ENCODE results near the gene CKS2.
"Not testable (repeated sequence)": the region's sequence is repeated elsewhere in the genome, so short reads cannot be mapped to it uniquely, and the experiment has no call there.

Gene CKS2

GRCh38 chr9:89309608-89310474 lies 1.2 kb upstream of the CKS2 start:
- DNase-seq = peak in 1 of 51 donors; percentile 57

- no peak for DNase-seq
Observed at GRCh38 chr9:89311346-89312221, 589 bp downstream of the CKS2 start.

GRCh38 chr9:89312222-89312571 lies 1.2 kb downstream of the CKS2 start:
- no peak for DNase-seq

- DNase-seq = no peak
Observed at GRCh38 chr9:89313842-89314241, 2.8 kb downstream of the CKS2 start.

- DNase-seq = no peak
Observed at GRCh38 chr9:89314955-89315354, 4.0 kb downstream of the CKS2 start.

- no peak for DNase-seq
Observed at GRCh38 chr9:89315482-89315881, 4.5 kb downstream of the CKS2 start.

- DNase-seq = no peak
Observed at GRCh38 chr9:89317282-89317681, 6.3 kb downstream of the CKS2 start.

- peak; percentile 74 to 99 (median 94) for DNase-seq
Observed at GRCh38 chr9:89318123-89319014, 7.4 kb downstream of the CKS2 start, which contains the start of gene SECISBP2. Gene SECISBP2, plus strand, starts transcription at chr9:89318500. Its CDS starts 77 bp downstream, at chr9:89318577.

- peak in 1 of 51 donors; percentile 3 for DNase-seq
Observed at GRCh38 chr9:89319015-89319905, 8.3 kb downstream of the CKS2 start.

GRCh38 chr9:89323390-89323789 lies 12.4 kb downstream of the CKS2 start:
- DNase-seq = no peak

GRCh38 chr9:89325733-89326132 lies 14.7 kb downstream of the CKS2 start:
- DNase-seq = no peak

- no peak for DNase-seq
Observed at GRCh38 chr9:89328064-89328463, 17.1 kb downstream of the CKS2 start.

- DNase-seq = no peak
Observed at GRCh38 chr9:89329917-89330316, 18.9 kb downstream of the CKS2 start.

GRCh38 chr9:89330513-89330912 lies 19.5 kb downstream of the CKS2 start:
- no peak for DNase-seq

- no peak for DNase-seq
Observed at GRCh38 chr9:89339807-89340206, 28.8 kb downstream of the CKS2 start.

GRCh38 chr9:89340332-89340731 lies 29.3 kb downstream of the CKS2 start:
- DNase-seq = no peak

GRCh38 chr9:89342213-89342612 lies 31.2 kb downstream of the CKS2 start:
- DNase-seq = no peak

- no peak for DNase-seq
Observed at GRCh38 chr9:89342948-89343347, 32.0 kb downstream of the CKS2 start.

GRCh38 chr9:89343812-89344211 lies 32.8 kb downstream of the CKS2 start:
- DNase-seq = not testable (repeated sequence)

- DNase-seq = no peak
Observed at GRCh38 chr9:89345476-89345875, 34.5 kb downstream of the CKS2 start.
